HG03432 (cell line): ENCODE results near the gene METTL16.

Experiments
- ATAC-seq: cut with Tn5 transposase; IDR thresholded peaks from one replicate; pipeline ENCODE4 v1.9.1; 2021; ENCODE audit warnings: mild to moderate bottlenecking, moderate library complexity; ENCODE audit not compliant: unreplicated experiment

The METTL16 gene

GRCh38 chr17:2385240-2386210 lies 126.2 kb downstream of the METTL16 start:
- no peak for ATAC-seq

- no peak for ATAC-seq
Observed at GRCh38 chr17:2384439-2385127, 127.1 kb downstream of the METTL16 start.

- no peak for ATAC-seq
Observed at GRCh38 chr17:2383628-2384167, 128.0 kb downstream of the METTL16 start.

- ATAC-seq, result no peak
Observed at GRCh38 chr17:2380950-2381649, 130.6 kb downstream of the METTL16 start.

GRCh38 chr17:2380226-2380922 lies 131.3 kb downstream of the METTL16 start:
- no peak for ATAC-seq

GRCh38 chr17:2379489-2380225 lies 132.0 kb downstream of the METTL16 start:
- ATAC-seq, result no peak

- ATAC-seq, result no peak
Observed at GRCh38 chr17:2378905-2379304, 132.8 kb downstream of the METTL16 start.

GRCh38 chr17:2377659-2378058 lies 134.0 kb downstream of the METTL16 start:
- ATAC-seq, result no peak

GRCh38 chr17:2376107-2376506 lies 135.6 kb downstream of the METTL16 start:
- ATAC-seq, result no peak

GRCh38 chr17:2375406-2375805 lies 136.3 kb downstream of the METTL16 start:
- no peak for ATAC-seq

- ATAC-seq, result no peak
Observed at GRCh38 chr17:2374549-2375285, 137.0 kb downstream of the METTL16 start.

GRCh38 chr17:2373179-2373578 lies 138.5 kb downstream of the METTL16 start:
- no peak for ATAC-seq

- no peak for ATAC-seq
Observed at GRCh38 chr17:2372681-2373080, 139.0 kb downstream of the METTL16 start.

- ATAC-seq, result no peak
Observed at GRCh38 chr17:2372180-2372579, 139.5 kb downstream of the METTL16 start.

- ATAC-seq, result no peak
Observed at GRCh38 chr17:2371183-2372130, 140.2 kb downstream of the METTL16 start.

- no peak for ATAC-seq
Observed at GRCh38 chr17:2370211-2370589, 141.5 kb downstream of the METTL16 start.

- ATAC-seq, result no peak
Observed at GRCh38 chr17:2369551-2370210, 142.0 kb downstream of the METTL16 start.

- no peak for ATAC-seq
Observed at GRCh38 chr17:2369039-2369438, 142.6 kb downstream of the METTL16 start.
